GM23338 (cell line): ENCODE measurements around the gene EMID1.

ENCODE experiments used
- CREB1 ChIP-seq: fragments of 250-450 bp; sonication (Bioruptor Pico); IDR thresholded peaks from 2 replicates; pipeline ENCODE4 v1.5.0; 2020; ENCODE audit warnings: low read depth, mild to moderate bottlenecking, moderate library complexity
- CTCF ChIP-seq, 2 experiments: fragments of 200-600 bp in 1 of 2; sonication (generic) in 1 of 2; conservative IDR thresholded peaks; 2 replicates each; pipeline versions ENCODE4 v1.5.1 to v1.6.1; 2016 to 2017; ENCODE audit warnings: antibody characterized with exemption in 2 of 2, low read depth in 2 of 2, mild to moderate bottlenecking in 2 of 2, moderate library complexity in 1 of 2
- EZH2 ChIP-seq: fragments of 200-600 bp; sonication (generic); IDR thresholded peaks from one replicate; pipeline ENCODE4 v1.8.0; 2017; ENCODE audit warnings: antibody characterized with exemption, mild to moderate bottlenecking, low read depth; ENCODE audit not compliant: unreplicated experiment
- EZH2phosphoT487 ChIP-seq: fragments of 200-600 bp; sonication (generic); IDR thresholded peaks from one replicate; pipeline ENCODE4 v1.8.1; 2018; ENCODE audit warnings: antibody characterized with exemption; ENCODE audit not compliant: unreplicated experiment
- NANOG ChIP-seq: IDR thresholded peaks from 2 replicates; pipeline ENCODE4 v1.6.1; 2016; ENCODE audit warnings: antibody characterized with exemption, borderline replicate concordance
- POLR2AphosphoS5 ChIP-seq: IDR thresholded peaks from 2 replicates; pipeline ENCODE4 v1.6.1; 2016; ENCODE audit warnings: antibody characterized with exemption, low read depth
- ZNF114 ChIP-seq: fragments of 250-450 bp; sonication (Bioruptor Pico); IDR thresholded peaks from 2 replicates; pipeline ENCODE4 v1.5.0; 2020; ENCODE audit warnings: mild to moderate bottlenecking, moderate library complexity
- ZNF331 ChIP-seq: fragments of 250-450 bp; sonication (Bioruptor Pico); IDR thresholded peaks from 2 replicates; pipeline ENCODE4 v1.5.0; 2020; ENCODE audit warnings: low read depth, mild to moderate bottlenecking, moderate library complexity

GRCh38 chr22:29207243-29207550 lies 1.5 kb downstream of the EMID1 start:
- TF ChIP-seq NANOG, result no peak
- TF ChIP-seq EZH2, result no peak
- no peak for TF ChIP-seq CTCF (conservative IDR thresholded peaks at IDR 0.05; ENCODE audit: low read depth in 2 of 2)
- TF ChIP-seq CREB1 (CRISPR knock-in tag), result no peak
- no peak for TF ChIP-seq ZNF331 (CRISPR knock-in tag)
- TF ChIP-seq EZH2phosphoT487, result no peak
- no peak for TF ChIP-seq POLR2AphosphoS5
- no peak for TF ChIP-seq ZNF114 (CRISPR knock-in tag)
